HEK293 (cell line): ENCODE results near the gene STK32C.

Source experiments
- CTCF ChIA-PET: fragments of 350-600 bp; formaldehyde crosslinking; extraction: SDS; loops from one replicate; lab custom pipeline; 2021; ENCODE audit warnings: antibody characterized with exemption; lab: Yijun Ruan, JAX
- POLR2A ChIA-PET: fragments of 300-600 bp; formaldehyde crosslinking; extraction: SDS; loops from one replicate; lab custom pipeline; 2020; ENCODE audit warnings: antibody characterized with exemption, inconsistent platforms; lab: Yijun Ruan, JAX
- H3K27ac ChIP-seq: fragments of 200-500 bp; sonication (Bioruptor generic); 2 replicates; pipeline ENCODE4 v1.5.1; 2014; ENCODE audit warnings: low read depth, low read length, control low read depth, inconsistent platforms; ENCODE audit errors: extremely low read depth
- H3K36me3 ChIP-seq, 2 experiments: fragments of 200-500 bp in 1 of 2; sonication (Bioruptor generic) in 1 of 2; 1 replicate in 1 of 2; 2 replicates in 1 of 2; pipeline ENCODE4 v1.5.1; 2014 to 2017; ENCODE audit warnings: inconsistent platforms in 2 of 2, low read length in 2 of 2; ENCODE audit not compliant: control insufficient read depth in 2 of 2, insufficient read depth in 1 of 2
- H3K4me1 ChIP-seq: fragments of 200-500 bp; sonication (Bioruptor generic); 2 replicates; pipeline ENCODE4 v1.5.1; 2014; ENCODE audit warnings: mild to moderate bottlenecking, low read length, inconsistent platforms; ENCODE audit not compliant: control insufficient read depth, insufficient read depth
- H3K4me3 ChIP-seq: 2 replicates; pipeline ENCODE4 v1.5.1; 2011; ENCODE audit warnings: low read depth, mild to moderate bottlenecking, control low read depth, low read length, moderate library complexity
- H3K9me3 ChIP-seq: fragments of 200-500 bp; sonication (Bioruptor generic); 2 replicates; pipeline ENCODE4 v1.5.1; 2014; ENCODE audit warnings: low read depth, low read length, inconsistent platforms; ENCODE audit not compliant: control insufficient read depth, insufficient read depth
- FEZF1 ChIP-seq: fragments of 450-650 bp; formaldehyde crosslinking; IDR thresholded peaks from 2 replicates; pipeline ENCODE4 v1.5.1; 2016; ENCODE audit warnings: missing biosample characterization, missing genetic modification characterization
- GFI1B ChIP-seq: fragments of 450-650 bp; formaldehyde crosslinking; IDR thresholded peaks from 2 replicates; pipeline ENCODE4 v1.5.1; 2016; ENCODE audit warnings: missing biosample characterization, missing genetic modification characterization
- KLF7 ChIP-seq: fragments of 450-650 bp; formaldehyde crosslinking; IDR thresholded peaks from 2 replicates; pipeline ENCODE4 v1.5.1; 2016; ENCODE audit warnings: missing biosample characterization, missing genetic modification characterization, borderline replicate concordance
- RBAK ChIP-seq: fragments of 450-650 bp; formaldehyde crosslinking; IDR thresholded peaks from 2 replicates; pipeline ENCODE4 v1.5.1; 2016; ENCODE audit warnings: missing biosample characterization, missing genetic modification characterization
- ZBTB6 ChIP-seq: fragments of 450-650 bp; formaldehyde crosslinking; IDR thresholded peaks from 2 replicates; pipeline ENCODE4 v1.5.1; 2017; ENCODE audit warnings: missing biosample characterization, missing genetic modification characterization
- ZFP69B ChIP-seq: fragments of 450-650 bp; formaldehyde crosslinking; IDR thresholded peaks from 2 replicates; pipeline ENCODE4 v1.5.1; 2016; ENCODE audit warnings: missing biosample characterization, missing genetic modification characterization
- ZIC2 ChIP-seq: fragments of 450-650 bp; formaldehyde crosslinking; IDR thresholded peaks from 2 replicates; pipeline ENCODE4 v1.5.1; 2016; ENCODE audit warnings: missing biosample characterization, missing genetic modification characterization
- ZNF114 ChIP-seq: fragments of 450-650 bp; formaldehyde crosslinking; IDR thresholded peaks from 2 replicates; pipeline ENCODE4 v1.5.0; 2017; ENCODE audit warnings: missing biosample characterization, missing genetic modification characterization
- ZNF121 ChIP-seq: fragments of 450-650 bp; formaldehyde crosslinking; IDR thresholded peaks from 2 replicates; pipeline ENCODE4 v1.5.1; 2016; ENCODE audit warnings: missing biosample characterization, missing genetic modification characterization
- ZNF140 ChIP-seq: fragments of 450-650 bp; formaldehyde crosslinking; IDR thresholded peaks from 2 replicates; pipeline ENCODE4 v1.5.1; 2016; ENCODE audit warnings: missing biosample characterization, missing genetic modification characterization
- ZNF184 ChIP-seq: fragments of 450-650 bp; IDR thresholded peaks from 2 replicates; pipeline ENCODE4 v1.5.1; 2018; ENCODE audit warnings: missing biosample characterization, mild to moderate bottlenecking, missing genetic modification characterization
- ZNF292 ChIP-seq: fragments of 450-650 bp; formaldehyde crosslinking; IDR thresholded peaks from 2 replicates; pipeline ENCODE4 v1.5.1; 2016; ENCODE audit warnings: low read depth, missing biosample characterization, missing genetic modification characterization, borderline replicate concordance
- ZNF311 ChIP-seq: fragments of 450-650 bp; formaldehyde crosslinking; IDR thresholded peaks from 2 replicates; pipeline ENCODE4 v1.5.1; 2017; ENCODE audit warnings: missing biosample characterization, missing genetic modification characterization, borderline replicate concordance
- ZNF366 ChIP-seq: fragments of 450-650 bp; formaldehyde crosslinking; conservative IDR thresholded peaks from 2 replicates; pipeline ENCODE4 v1.5.1; 2016; ENCODE audit warnings: missing biosample characterization, missing genetic modification characterization
- ZNF416 ChIP-seq: fragments of 450-650 bp; formaldehyde crosslinking; IDR thresholded peaks from 2 replicates; pipeline ENCODE4 v1.5.1; 2016; ENCODE audit warnings: missing biosample characterization, missing genetic modification characterization
- ZNF501 ChIP-seq: fragments of 450-650 bp; formaldehyde crosslinking; IDR thresholded peaks from 2 replicates; pipeline ENCODE4 v1.5.1; 2016; ENCODE audit warnings: missing biosample characterization, missing genetic modification characterization
- ZNF513 ChIP-seq: fragments of 450-650 bp; IDR thresholded peaks from 2 replicates; pipeline ENCODE4 v1.5.1; 2018; ENCODE audit warnings: missing biosample characterization, missing genetic modification characterization
- ZNF514 ChIP-seq: fragments of 450-650 bp; formaldehyde crosslinking; IDR thresholded peaks from 2 replicates; pipeline ENCODE4 v1.5.1; 2016; ENCODE audit warnings: missing biosample characterization, missing genetic modification characterization
- ZNF518A ChIP-seq: fragments of 450-650 bp; formaldehyde crosslinking; conservative IDR thresholded peaks from 2 replicates; pipeline ENCODE4 v1.5.1; 2016; ENCODE audit warnings: low read depth, missing biosample characterization, missing genetic modification characterization
- ZNF623 ChIP-seq: fragments of 450-650 bp; formaldehyde crosslinking; IDR thresholded peaks from 2 replicates; pipeline ENCODE4 v1.5.1; 2016; ENCODE audit warnings: missing biosample characterization, missing genetic modification characterization
- ZNF660 ChIP-seq: fragments of 450-650 bp; IDR thresholded peaks from 2 replicates; pipeline ENCODE4 v1.5.1; 2018; ENCODE audit warnings: missing biosample characterization, mild to moderate bottlenecking, missing genetic modification characterization
- ZNF776 ChIP-seq: fragments of 450-650 bp; formaldehyde crosslinking; IDR thresholded peaks from 2 replicates; pipeline ENCODE4 v1.5.0; 2017; ENCODE audit warnings: missing biosample characterization, missing genetic modification characterization, borderline replicate concordance
- ZSCAN5A ChIP-seq: fragments of 450-650 bp; formaldehyde crosslinking; IDR thresholded peaks from 2 replicates; pipeline ENCODE4 v1.5.1; 2016; ENCODE audit warnings: missing biosample characterization, missing genetic modification characterization

Gene STK32C

GRCh38 chr10:132198381-132199181, 109.2 kb downstream of the STK32C start:
- H3K9me3 ChIP-seq = no peaks in the 10 kb centered on the region
- H3K4me1 ChIP-seq = no peaks in the 10 kb centered on the region
- no peaks in the 10 kb centered on the region for H3K36me3 ChIP-seq
- ChIA-PET CTCF (interaction anchor here (0.6 kb wide), 1 partner anchor 248 kb away, joined by 3 read pairs; no protein-coding TSS in a partner anchor), POLR2A (no interaction called here)
- TF ChIP-seq ZNF184 (no peak), ZBTB6 (tag by site-specific recombination) (no peak), ZNF501 (tag by site-specific recombination) (no peak), FEZF1 (no peak), ZIC2 (tag by site-specific recombination) (no peak), ZNF776 (no peak), ZNF292 (no peak), ZNF513 (no peak)
- H3K27ac ChIP-seq = no peak overlapping the region
- H3K4me3 ChIP-seq = no peak overlapping the region

- TF ChIP-seq ZNF514 (tag by site-specific recombination) (no peak), ZNF311 (tag by site-specific recombination) (no peak), ZNF121 (no peak), ZNF114 (tag by site-specific recombination) (no peak), ZSCAN5A (tag by site-specific recombination) (no peak), ZNF623 (tag by site-specific recombination) (no peak), RBAK (no peak), ZNF366 (tag by site-specific recombination) (no peak), KLF7 (tag by site-specific recombination) (no peak), ZNF140 (tag by site-specific recombination) (no peak), ZNF518A (no peak), ZFP69B (tag by site-specific recombination) (no peak), GFI1B (tag by site-specific recombination) (no peak), ZNF660 (no peak), ZNF184 (no peak), ZNF416 (tag by site-specific recombination) (no peak)
- CTCF ChIA-PET = no interaction called here
- H3K4me3 ChIP-seq = no peak overlapping the region
- no peaks in the 10 kb centered on the region for H3K9me3 ChIP-seq
- POLR2A ChIA-PET = no interaction called here
- H3K27ac ChIP-seq = no peak overlapping the region
- H3K36me3 ChIP-seq = no peaks in the 10 kb centered on the region
- no peaks in the 10 kb centered on the region for H3K4me1 ChIP-seq
These were observed 109.7 kb downstream of the STK32C start for GRCh38 chr10:132198068-132198370.
